Hypothalamus (tissue), 51 donors: ENCODE results near the gene ACAP2.
A peak's percentile ranks its signal among the peaks of the same experiment; 100 is the strongest.
"Not testable (repeated sequence)": the region's sequence is repeated elsewhere in the genome, so short reads cannot be mapped to it uniquely, and the experiment has no call there.

Experiments
- DNase-seq, 51 donors: peaks; one replicate each; lab custom pipeline; 2025; lab: John Stamatoyannopoulos, UW

The ACAP2 gene, protein sequence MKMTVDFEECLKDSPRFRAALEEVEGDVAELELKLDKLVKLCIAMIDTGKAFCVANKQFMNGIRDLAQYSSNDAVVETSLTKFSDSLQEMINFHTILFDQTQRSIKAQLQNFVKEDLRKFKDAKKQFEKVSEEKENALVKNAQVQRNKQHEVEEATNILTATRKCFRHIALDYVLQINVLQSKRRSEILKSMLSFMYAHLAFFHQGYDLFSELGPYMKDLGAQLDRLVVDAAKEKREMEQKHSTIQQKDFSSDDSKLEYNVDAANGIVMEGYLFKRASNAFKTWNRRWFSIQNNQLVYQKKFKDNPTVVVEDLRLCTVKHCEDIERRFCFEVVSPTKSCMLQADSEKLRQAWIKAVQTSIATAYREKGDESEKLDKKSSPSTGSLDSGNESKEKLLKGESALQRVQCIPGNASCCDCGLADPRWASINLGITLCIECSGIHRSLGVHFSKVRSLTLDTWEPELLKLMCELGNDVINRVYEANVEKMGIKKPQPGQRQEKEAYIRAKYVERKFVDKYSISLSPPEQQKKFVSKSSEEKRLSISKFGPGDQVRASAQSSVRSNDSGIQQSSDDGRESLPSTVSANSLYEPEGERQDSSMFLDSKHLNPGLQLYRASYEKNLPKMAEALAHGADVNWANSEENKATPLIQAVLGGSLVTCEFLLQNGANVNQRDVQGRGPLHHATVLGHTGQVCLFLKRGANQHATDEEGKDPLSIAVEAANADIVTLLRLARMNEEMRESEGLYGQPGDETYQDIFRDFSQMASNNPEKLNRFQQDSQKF

GRCh38 chr3:195442573-195443390 is at the start of gene ACAP2:
Gene ACAP2, minus strand, starts transcription at chr3:195443020. Its CDS starts 173 bp downstream, at chr3:195442847.
- DNase-seq = peak; percentile 74 to 100 (median 100)

GRCh38 chr3:195475614-195476013 is 32.8 kb upstream of the ACAP2 start:
- DNase-seq = no peak

- DNase-seq = not testable (repeated sequence)
These were observed 32.3 kb upstream of the ACAP2 start for GRCh38 chr3:195475116-195475515.

DNA sequence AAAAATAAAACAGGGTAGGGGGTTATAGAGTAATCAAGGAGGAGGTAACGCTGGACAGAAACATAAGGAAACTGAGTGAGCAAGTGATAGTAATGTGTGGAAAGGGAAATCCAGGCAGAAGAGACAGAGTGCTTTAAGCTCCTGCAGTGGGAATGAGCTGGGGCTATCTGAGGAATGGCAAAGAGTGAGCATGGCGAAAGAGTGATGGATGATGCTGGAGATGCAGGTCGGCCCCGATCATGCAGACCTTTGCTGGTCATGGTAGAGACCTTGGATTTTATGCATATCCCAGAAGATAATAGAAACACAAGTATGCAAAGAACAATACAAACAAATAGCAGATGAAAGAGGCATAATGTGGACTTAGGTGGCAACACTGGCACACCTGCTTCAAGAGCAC is 26.0 kb upstream of the ACAP2 start:
- DNase-seq = no peak

DNA sequence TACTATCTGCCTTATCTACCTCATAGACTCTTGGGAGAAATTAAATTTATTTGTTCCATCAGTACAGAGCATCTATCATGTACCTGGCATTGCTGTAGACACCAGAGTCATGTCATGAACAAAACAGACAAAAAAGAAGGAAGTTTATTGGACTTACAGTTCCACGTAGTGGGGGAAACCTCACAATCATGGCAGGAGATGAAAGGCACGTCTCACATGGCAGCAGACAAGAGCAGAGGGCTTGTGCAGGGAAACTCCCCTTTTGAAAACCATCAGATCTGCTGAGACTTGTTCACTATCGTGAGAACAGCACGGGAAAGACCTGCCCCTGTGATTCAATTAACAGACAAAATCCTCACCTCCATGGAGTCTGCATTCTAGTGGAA is 25.6 kb upstream of the ACAP2 start:
- no peak for DNase-seq

DNA sequence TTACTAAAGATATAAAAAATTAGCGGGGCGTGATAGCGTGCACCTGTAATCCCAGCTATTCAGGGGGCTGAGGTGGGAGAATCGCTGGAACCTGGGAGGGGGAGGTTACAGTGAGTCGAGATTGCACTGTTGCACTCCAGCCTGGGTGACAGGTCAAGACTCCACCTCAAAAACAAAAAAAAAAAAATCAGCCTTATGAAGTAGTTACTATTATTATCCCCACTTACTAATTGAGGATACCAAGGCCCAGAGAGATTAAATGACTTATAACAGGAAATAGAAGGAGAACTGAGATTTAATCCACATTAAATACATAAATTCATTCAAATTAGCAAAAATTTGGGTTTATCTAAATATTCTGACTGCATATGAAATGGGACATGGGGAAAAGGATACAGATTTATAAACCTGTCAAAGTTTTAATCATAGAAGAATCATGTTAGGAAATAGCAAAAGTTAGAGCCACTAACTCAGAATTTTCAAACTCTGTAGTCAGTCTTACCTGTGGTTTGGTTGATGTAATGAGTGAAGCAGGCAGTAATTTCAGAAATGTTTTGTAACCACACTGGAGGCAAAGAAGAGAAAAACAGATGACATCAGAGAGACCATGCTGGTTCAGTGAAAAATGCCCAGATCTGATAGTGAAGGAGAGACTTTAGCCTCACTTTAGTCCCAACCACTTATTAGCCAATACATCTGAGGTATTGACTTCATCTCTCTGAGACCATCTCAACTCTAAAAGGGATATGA is 25.0 kb upstream of the ACAP2 start:
- no peak for DNase-seq

- DNase-seq = no peak
These were observed 23.4 kb upstream of the ACAP2 start for GRCh38 chr3:195466251-195466650.

- not testable (repeated sequence) for DNase-seq
These were observed 20.1 kb upstream of the ACAP2 start for GRCh38 chr3:195462922-195463321.

GRCh38 chr3:195462308-195462610 is 19.4 kb upstream of the ACAP2 start:
- no peak for DNase-seq

GRCh38 chr3:195461594-195462307 is 18.9 kb upstream of the ACAP2 start:
- DNase-seq = no peak

GRCh38 chr3:195460091-195460713 is 17.4 kb upstream of the ACAP2 start:
- DNase-seq = no peak

DNA sequence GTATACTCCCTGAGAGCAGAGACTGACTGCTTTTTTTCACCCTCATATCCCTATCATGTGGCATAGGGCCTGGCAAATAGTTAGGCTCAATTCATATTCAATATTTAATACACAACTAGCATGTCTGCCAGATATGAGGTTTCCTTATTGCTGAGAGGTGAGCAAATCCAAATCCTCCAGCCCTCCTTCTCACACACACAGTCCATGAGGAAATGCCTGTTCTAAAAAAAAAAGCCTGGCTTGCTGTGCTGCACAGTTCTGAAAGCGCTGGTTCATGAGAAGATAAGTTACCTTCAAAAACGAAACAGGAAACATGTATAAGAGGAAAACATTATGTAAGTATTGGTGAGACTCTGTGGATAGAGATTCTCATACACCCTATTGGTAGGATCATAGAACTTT is 15.5 kb upstream of the ACAP2 start:
- no peak for DNase-seq

- DNase-seq = no peak
These were observed 13.0 kb upstream of the ACAP2 start for GRCh38 chr3:195455789-195456188.

GRCh38 chr3:195453236-195453635 is 10.4 kb upstream of the ACAP2 start:
- DNase-seq = no peak

DNA sequence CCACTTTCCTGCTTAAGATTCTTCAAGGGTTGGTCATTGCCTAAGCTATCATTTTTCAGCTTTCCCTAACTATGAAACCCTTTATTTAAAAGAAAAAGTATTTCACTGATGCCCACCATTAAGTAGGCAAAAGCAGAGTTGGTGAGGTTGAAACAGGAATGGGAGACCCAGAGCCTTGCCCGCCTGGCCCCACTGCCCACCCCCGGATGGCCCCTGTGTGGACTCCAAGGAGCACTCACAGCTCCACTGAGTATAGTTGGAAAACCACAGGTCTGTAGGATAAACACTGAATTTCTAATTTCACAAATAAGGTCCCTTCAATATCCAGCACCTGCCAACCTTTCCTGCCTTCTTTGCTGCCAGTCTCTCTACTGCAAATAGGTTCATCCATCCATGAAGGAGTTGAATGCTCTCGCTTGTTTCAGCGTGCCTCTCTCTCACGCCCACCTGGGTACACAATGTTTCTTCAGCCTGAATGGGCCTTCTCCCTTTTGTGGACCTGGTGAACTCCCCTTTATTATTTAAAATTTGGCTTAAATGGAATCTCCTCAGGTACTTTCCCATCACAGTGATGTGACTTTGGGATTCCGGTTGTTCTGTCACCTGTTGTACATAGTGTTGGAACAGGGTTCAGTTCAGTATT is 8.7 kb upstream of the ACAP2 start:
- DNase-seq = no peak

- no peak for DNase-seq
These were observed 8.0 kb upstream of the ACAP2 start for GRCh38 chr3:195450731-195451229.

DNA sequence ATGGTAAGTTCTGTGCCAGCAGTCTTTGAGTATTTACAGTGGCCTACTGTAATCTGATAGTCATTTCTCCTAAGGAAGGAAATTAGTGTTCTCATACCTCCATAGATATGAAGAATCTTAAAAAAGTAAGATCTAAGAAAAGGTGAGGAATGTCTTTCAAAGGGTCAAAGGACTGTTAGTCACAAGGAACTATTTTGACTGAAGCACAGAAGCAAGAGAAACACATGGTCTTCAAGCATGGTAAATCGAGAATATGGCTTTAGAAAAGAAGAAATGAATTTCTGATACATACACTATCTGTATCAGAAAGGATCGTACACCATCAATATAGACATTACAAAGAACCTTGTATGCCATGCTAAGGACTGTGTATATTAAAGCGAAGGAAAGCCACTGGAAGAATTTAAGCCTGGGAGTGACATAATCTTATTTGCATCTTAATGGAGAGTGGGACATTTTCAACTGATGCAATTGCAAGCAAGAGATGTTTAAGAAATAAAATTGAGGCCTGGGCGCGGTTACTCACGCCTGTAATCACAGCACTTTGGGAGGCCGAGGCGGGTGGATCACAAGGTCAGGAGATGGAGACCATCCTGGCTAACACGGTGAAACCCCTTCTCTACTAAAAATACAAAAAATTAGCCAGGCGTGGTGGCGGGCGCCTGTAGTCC is 5.5 kb upstream of the ACAP2 start:
- no peak for DNase-seq

- no peak for DNase-seq
These were observed 4.4 kb upstream of the ACAP2 start for GRCh38 chr3:195447201-195447600.
